Hepatic stellate cell (primary cell): ENCODE results near the gene KIF21A.
"Not testable (repeated sequence)": the region's sequence is repeated elsewhere in the genome, so short reads cannot be mapped to it uniquely, and the experiment has no call there.

Experiments used
- DNase-seq: peaks from one replicate; pipeline ENCODE4 v3.0.0; 2011; ENCODE audit warnings: low spot score

Gene KIF21A

GRCh38 chr12:39341761-39342160 is 101.2 kb downstream of the KIF21A start:
- DNase-seq: no peak

DNA sequence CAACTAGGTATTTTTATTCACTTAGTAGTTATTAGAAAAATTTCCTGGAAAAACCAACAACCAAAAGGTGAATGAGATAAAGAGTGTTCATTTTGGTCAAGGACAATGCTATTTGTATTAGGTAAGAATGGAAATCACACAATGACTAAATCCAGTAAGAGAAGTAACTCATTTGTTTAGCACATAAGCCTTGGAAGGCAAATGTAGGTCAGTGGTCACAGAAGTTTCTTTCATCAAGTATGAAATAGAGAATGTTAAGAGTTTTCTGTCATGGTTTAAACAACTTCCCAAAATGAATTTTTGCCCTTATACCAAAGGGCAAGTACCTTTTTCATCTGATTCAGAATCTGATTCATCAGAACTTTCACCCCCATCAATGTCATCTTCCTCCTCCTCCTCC is 101.7 kb downstream of the KIF21A start:
- DNase-seq: no peak

GRCh38 chr12:39332661-39333175 is 110.2 kb downstream of the KIF21A start:
- no peak for DNase-seq

DNA sequence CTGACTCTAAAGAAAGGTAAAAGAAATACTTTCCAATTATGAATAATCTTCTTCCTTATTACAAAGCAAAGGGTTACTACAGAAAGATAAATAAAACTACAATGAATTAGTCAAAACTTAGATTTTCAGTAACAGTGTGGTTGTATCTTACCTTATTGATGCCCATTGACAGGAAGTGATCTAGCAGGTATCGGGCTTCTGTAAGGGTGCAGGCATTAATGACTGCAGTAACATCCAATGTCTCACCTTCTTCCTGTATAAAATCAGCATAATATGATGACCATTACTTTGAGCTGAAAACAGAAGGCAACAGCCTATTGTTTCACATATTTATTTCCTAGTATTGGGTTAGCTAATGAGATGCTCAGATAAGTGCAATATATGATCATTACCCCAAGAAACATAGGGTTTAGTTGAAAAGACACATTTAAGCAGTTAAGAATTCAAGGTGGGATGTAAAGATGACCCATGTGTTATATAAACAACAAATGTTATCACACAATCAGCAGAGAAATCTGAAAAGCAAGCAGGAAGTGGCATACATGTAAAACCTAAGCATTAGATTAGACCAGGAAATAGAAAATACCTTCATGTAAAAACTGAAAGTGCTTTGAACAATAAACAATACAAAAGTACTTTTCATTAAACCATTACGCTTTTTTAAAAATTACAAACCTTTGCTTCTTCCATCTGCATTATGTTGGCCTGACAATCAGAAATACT is 111.2 kb downstream of the KIF21A start:
- DNase-seq: no peak

GRCh38 chr12:39329876-39330275 is 113.0 kb downstream of the KIF21A start:
- no peak for DNase-seq

DNA sequence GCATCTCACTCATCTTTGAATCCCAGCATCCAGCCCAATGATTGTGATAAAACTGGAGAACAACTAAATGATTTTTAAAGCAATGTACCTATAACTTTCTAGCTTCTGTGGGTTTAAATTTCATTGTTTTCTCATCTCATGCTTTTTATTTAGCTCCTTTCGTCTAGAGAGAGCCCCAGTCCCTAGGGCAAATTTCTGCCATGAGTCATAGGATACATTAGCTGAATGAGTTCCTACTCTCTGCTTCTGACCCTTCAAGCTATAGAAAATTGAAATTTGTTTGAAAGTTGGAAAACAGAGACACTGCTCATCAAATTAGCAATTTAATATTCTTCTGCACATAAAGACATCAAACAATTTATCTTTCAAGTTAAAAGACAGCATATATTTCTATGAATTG is 113.9 kb downstream of the KIF21A start:
- DNase-seq: peak; percentile 3

DNA sequence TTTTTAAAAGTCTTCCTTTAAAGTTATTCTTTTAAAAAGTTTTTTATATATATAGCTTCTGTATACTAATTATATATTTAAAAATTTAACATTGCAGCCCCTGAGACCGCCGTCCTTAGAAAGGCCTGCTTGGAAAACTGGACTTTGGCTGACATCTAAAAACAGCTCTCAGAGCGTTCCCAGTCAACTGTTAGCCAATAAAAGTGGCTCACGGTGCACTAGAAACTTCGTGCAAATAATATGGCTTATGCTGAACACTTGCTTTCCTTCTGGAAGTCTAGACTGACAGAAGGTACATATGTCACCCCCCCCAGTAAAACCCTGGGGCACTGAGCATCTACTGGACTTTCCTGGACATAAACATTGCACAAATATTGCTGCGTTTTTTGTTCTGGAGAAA is 115.0 kb downstream of the KIF21A start:
- no peak for DNase-seq

- DNase-seq: no peak
Observed at GRCh38 chr12:39327510-39327909, 115.4 kb downstream of the KIF21A start.

- no peak for DNase-seq
Observed at GRCh38 chr12:39319180-39319579, 123.7 kb downstream of the KIF21A start.

- no peak for DNase-seq
Observed at GRCh38 chr12:39314547-39314946, 128.4 kb downstream of the KIF21A start.

- DNase-seq: no peak
Observed at GRCh38 chr12:39309516-39309915, 133.4 kb downstream of the KIF21A start.

- DNase-seq: no peak
Observed at GRCh38 chr12:39301422-39301821, 141.5 kb downstream of the KIF21A start.

DNA sequence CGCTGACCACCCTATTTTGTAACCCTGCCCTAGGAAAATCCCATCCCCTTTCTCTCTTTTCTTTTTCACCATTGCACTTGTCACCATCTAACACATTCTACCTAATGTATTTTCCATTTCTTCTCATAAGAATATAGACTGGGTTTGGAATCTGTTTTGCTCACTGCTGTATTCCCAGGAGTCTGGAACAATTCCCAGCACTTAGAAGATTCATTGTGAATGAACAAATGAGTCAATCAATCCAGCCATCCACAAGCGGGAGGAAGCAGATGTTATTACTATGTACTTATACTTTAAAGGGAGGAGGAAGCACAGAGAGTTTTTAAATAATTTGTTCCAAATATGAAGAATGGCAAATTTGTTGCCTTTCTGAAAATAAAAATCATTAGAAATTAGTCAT is 142.1 kb downstream of the KIF21A start:
- DNase-seq: no peak

- DNase-seq: no peak
Observed at GRCh38 chr12:39297891-39298290, 145.0 kb downstream of the KIF21A start.

DNA sequence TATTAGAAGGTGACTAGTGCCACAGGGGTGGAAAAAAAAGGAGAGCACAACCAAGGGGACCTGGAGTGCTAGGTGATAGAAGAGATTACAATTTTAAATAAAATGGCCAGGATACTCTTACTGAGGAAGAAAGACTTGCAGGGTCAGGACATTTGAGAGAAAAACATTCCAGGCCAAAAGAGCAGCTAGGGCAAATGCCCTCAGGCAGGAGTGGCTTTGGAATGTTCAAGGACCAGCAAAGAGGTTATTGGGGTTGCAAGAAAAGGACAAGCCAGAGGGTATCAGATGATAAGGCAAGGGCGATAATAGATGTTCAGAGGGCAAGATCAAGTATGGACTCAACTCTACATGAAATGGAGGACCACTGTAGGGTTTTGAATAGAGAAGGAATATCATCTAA is 146.4 kb downstream of the KIF21A start:
- no peak for DNase-seq

- DNase-seq: not testable (repeated sequence)
Observed at GRCh38 chr12:39295593-39295992, 147.3 kb downstream of the KIF21A start.

DNA sequence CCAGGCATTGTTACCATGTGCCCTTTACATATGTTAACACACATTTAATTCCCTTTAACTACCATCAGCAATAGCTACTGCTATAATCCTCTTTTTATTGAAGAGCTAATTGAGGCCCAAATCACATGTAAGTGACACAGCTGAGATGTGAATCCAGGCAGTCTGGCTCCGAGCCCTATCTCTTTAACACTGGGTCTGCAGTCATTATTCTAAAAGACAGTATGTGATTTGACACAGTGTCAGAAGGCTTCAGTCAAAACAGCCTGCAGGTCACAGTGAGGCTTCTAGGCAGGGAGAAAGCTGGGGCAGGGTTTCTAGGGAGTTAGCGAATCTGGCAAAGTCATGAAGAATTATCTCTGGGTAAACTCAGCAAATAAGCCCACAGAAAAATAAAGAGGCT is 148.2 kb downstream of the KIF21A start:
- no peak for DNase-seq

GRCh38 chr12:39292125-39292630 is 150.7 kb downstream of the KIF21A start:
- no peak for DNase-seq

DNA sequence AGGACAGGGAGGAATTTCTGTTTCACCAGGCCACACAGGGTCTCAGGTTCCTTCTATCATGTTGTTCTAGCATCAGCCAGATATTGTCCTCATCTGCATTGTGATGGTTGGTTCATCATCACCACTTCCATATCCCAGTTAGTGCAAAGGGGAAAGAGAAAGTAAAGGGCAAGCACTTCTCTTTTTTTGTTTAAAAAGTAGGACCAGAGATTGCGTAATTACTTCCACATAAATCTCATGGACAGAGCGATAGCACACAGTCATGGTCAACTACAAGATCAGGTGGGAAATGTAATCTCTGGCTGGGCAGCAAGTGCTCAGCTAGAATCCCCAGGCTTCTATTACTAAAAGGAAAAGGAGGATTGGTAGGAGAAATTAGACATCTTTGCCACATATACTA is 155.1 kb downstream of the KIF21A start:
- DNase-seq: no peak

GRCh38 chr12:39287409-39287808 is 155.5 kb downstream of the KIF21A start:
- no peak for DNase-seq

DNA sequence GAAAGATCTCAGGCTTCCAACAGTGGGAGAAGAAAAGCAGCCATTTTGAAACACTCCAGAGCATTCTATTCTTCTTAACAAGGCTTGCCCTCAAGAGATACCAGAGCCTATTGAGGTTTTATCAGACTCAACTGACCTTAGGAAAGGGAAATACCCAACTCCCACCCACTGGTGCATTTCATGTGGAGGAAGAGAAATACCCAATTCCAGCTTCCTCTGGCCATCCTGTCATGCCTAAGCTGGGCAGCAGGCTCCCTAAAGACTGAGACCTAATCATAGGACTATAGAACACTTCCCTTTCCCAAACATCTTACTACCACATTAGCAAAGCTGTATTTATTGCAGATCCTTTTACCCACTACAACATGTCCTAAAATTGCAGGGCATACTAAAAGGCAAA is 164.5 kb downstream of the KIF21A start:
- no peak for DNase-seq

DNA sequence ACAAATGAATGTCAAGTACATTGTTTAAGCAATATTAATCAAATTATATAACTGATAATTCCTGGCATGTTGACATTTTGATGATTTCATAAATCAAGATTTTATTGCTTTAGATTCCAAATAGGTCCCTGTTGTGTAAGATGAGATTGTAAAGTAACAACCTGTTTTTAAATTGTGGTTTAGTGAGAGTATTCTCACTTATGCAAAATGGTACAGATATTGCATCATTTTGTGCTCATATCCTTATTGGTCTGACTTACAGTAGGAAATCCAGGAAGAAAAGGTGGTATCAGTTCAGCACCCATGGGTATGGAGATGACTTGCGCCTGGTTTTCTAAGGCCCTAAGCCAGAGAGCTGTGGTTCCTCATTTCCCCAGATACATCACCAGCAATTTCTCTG is 165.5 kb downstream of the KIF21A start:
- DNase-seq: no peak

- no peak for DNase-seq
Observed at GRCh38 chr12:39275846-39276245, 167.1 kb downstream of the KIF21A start.
